ENCODE data around the gene GSE1.

The GSE1 gene

GRCh38 chr16:85638695-85639409 is 25.7 kb downstream of the GSE1 start:
- no peak overlapping the region for H3K4me3 ChIP-seq (ENCODE audit: low read depth, low read length)
- DNase-seq (ENCODE audit: low read depth): no peak

GRCh38 chr16:85639529-85640253 is 26.6 kb downstream of the GSE1 start:
- DNase-seq (ENCODE audit: low read depth): no peak
- no peak overlapping the region for H3K4me3 ChIP-seq (ENCODE audit: low read depth, low read length)

GRCh38 chr16:85640254-85640558 is 27.1 kb downstream of the GSE1 start:
- no peak overlapping the region for H3K4me3 ChIP-seq (ENCODE audit: low read depth, low read length)
- no peak for DNase-seq (ENCODE audit: low read depth)

GRCh38 chr16:85640585-85640984 is 27.5 kb downstream of the GSE1 start:
- DNase-seq (ENCODE audit: low read depth): no peak
- H3K4me3 ChIP-seq (ENCODE audit: low read depth, low read length): no peak overlapping the region

- no peak for DNase-seq (ENCODE audit: low read depth)
- H3K4me3 ChIP-seq (ENCODE audit: low read depth, low read length): no peak overlapping the region
Measured at GRCh38 chr16:85641305-85641704, 28.2 kb downstream of the GSE1 start.

- no peak for DNase-seq (ENCODE audit: low read depth)
- no peak overlapping the region for H3K4me3 ChIP-seq (ENCODE audit: low read depth, low read length)
Measured at GRCh38 chr16:85641776-85642176, 28.7 kb downstream of the GSE1 start.

- no peak overlapping the region for H3K4me3 ChIP-seq (ENCODE audit: low read depth, low read length)
- DNase-seq (ENCODE audit: low read depth): no peak
Measured at GRCh38 chr16:85642762-85643358, 29.7 kb downstream of the GSE1 start.

- DNase-seq (ENCODE audit: low read depth): no peak
Measured at GRCh38 chr16:85643631-85644030, 30.5 kb downstream of the GSE1 start.

GRCh38 chr16:85644093-85644712 is 31.1 kb downstream of the GSE1 start:
- no peak overlapping the region for H3K4me3 ChIP-seq (ENCODE audit: low read depth, low read length)
- no peak for DNase-seq (ENCODE audit: low read depth)

More at GRCh38 chr16:85643631-85644030, 30.5 kb downstream of the GSE1 start:
- no peak overlapping the region for H3K4me3 ChIP-seq (ENCODE audit: low read depth, low read length)

- H3K4me3 ChIP-seq (ENCODE audit: low read depth, low read length): no peak overlapping the region
- DNase-seq (ENCODE audit: low read depth): no peak
Measured at GRCh38 chr16:85645021-85645589, 32.0 kb downstream of the GSE1 start.

- DNase-seq (ENCODE audit: low read depth): no peak
- no peak overlapping the region for H3K4me3 ChIP-seq (ENCODE audit: low read depth, low read length)
Measured at GRCh38 chr16:85646358-85646907, 33.3 kb downstream of the GSE1 start.

- no peak for DNase-seq (ENCODE audit: low read depth)
- H3K4me3 ChIP-seq (ENCODE audit: low read depth, low read length): no peak overlapping the region
Measured at GRCh38 chr16:85646976-85647375, 33.9 kb downstream of the GSE1 start.

- no peak overlapping the region for H3K4me3 ChIP-seq (ENCODE audit: low read depth, low read length)
- no peak for DNase-seq (ENCODE audit: low read depth)
Measured at GRCh38 chr16:85648070-85648714, 35.1 kb downstream of the GSE1 start.

GRCh38 chr16:85648805-85649204 is 35.7 kb downstream of the GSE1 start:
- H3K4me3 ChIP-seq (ENCODE audit: low read depth, low read length): no peak overlapping the region
- no peak for DNase-seq (ENCODE audit: low read depth)

GRCh38 chr16:85649411-85650134 is 36.5 kb downstream of the GSE1 start:
- no peak for DNase-seq (ENCODE audit: low read depth)
- no peak overlapping the region for H3K4me3 ChIP-seq (ENCODE audit: low read depth, low read length)

- no peak for DNase-seq (ENCODE audit: low read depth)
- no peak overlapping the region for H3K4me3 ChIP-seq (ENCODE audit: low read depth, low read length)
Measured at GRCh38 chr16:85650135-85650843, 37.2 kb downstream of the GSE1 start.

GRCh38 chr16:85650844-85651628 is 37.9 kb downstream of the GSE1 start:
- no peak for DNase-seq (ENCODE audit: low read depth)

More at GRCh38 chr16:85650844-85651628, 37.9 kb downstream of the GSE1 start:
- H3K4me3 ChIP-seq (ENCODE audit: low read depth, low read length): no peak overlapping the region
